Lower lobe of right lung (tissue), 2 donors: Measurements from ENCODE around the gene MPPE1. TPM values are rescaled to one million over a fixed set of nuclear protein-coding genes. Genes with fewer than 3 reads are reported as not detected.
"Not testable (repeated sequence)": the region's sequence is repeated elsewhere in the genome, so short reads cannot be mapped to it uniquely, and the experiment has no call there.

Experiments used
- ATAC-seq, 2 donors: fragments of 200-7000 bp; cut with Tn5 transposase; one replicate each; pipeline ENCODE4 v1.9.1; 2020 to 2022; ENCODE audit warnings: mild to moderate bottlenecking in 2 of 2, moderate library complexity in 2 of 2
- DNase-seq: peaks from one replicate; pipeline ENCODE4 v3.0.0-alpha.2; 2020
- H3K27ac ChIP-seq: fragments of 200-600 bp; one replicate; pipeline ENCODE4 v1.8.0; 2022
- H3K27me3 ChIP-seq: fragments of 200-600 bp; one replicate; pipeline ENCODE4 v1.8.0; 2022; ENCODE audit warnings: low read depth
- H3K36me3 ChIP-seq: fragments of 200-600 bp; one replicate; pipeline ENCODE4 v1.8.0; 2022; ENCODE audit warnings: mild to moderate bottlenecking
- H3K4me1 ChIP-seq: fragments of 200-600 bp; one replicate; pipeline ENCODE4 v1.8.0; 2022
- H3K4me3 ChIP-seq: fragments of 200-600 bp; one replicate; pipeline ENCODE4 v1.8.0; 2022; ENCODE audit warnings: mild to moderate bottlenecking
- H3K9me3 ChIP-seq: fragments of 200-600 bp; one replicate; pipeline ENCODE4 v1.8.0; 2022
- intact Hi-C: fragments of 100-400 bp; cut with DNase I; formaldehyde crosslinking; loops from one replicate; pipeline ENCODE4 v1.11.0; 2022
- total RNA-seq: library from RNA; stranded (reverse); fragmentation: NEBNext Ultra II Directional; extraction: Animal tissue kit (Norgen Biotek cat#: 25700); gene quantifications from one replicate; pipeline ENCODE4 v1.2.1, GENCODE V29; 2021
- TF ChIP-seq, protein P1 (sequence below): fragments of 200-600 bp; IDR thresholded peaks from one replicate; pipeline ENCODE4 v1.8.0; 2022; ENCODE audit warnings: antibody characterized with exemption, mild to moderate bottlenecking
- donor health status: DM: no; HTN: yes; CAD: no; lungs with severe emphysema.

MPPE1 gene
- total RNA-seq, 1 donor from 2014 or later, result 62.1 TPM

DNA sequence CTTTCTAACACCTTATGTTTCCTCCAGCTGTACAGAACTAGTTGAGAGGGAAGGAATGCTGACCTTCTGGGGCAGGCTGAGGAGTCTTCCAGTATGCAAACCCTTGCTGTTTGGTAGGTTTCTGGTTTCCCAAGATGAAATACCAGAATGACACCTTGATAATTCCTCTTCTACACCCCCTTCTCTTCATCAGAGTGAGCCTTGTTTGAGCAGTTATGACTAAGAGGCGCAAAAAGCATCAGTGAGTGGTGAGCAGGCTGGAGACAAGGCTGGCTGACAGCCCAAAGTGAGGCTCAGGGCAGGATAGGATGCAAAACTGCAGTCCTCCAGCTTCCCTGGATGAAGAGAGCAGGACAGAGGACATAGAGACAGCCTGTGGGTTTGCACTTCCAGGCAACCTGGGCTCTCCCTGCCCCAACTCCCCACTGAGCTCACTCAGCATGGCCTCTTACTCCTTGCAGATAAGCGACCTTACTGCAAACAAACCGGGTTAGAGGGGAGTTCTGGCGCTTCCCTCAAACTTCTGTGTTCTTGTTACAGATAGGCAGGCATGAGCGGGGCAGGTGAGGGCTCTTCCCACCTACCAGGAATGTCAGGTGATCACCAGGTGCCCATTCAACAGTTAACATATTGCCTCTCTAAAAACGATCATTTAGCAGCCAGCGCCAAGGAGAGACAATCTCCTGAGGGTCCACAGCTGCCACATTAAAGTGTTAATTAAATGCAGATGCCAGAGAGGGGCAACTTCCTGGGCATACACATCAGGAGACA lies 5.4 kb downstream of the MPPE1 start:
- Histone ChIP-seq H3K27ac (no peak overlapping the region), H3K4me3 (no peak overlapping the region), H3K36me3 (peaks cover 66% of the 10 kb centered on the region), H3K4me1 (peaks cover 14% of the 10 kb centered on the region), H3K27me3 (no peaks in the 10 kb centered on the region), H3K9me3 (no peaks in the 10 kb centered on the region)
- TF ChIP-seq, protein P1, sequence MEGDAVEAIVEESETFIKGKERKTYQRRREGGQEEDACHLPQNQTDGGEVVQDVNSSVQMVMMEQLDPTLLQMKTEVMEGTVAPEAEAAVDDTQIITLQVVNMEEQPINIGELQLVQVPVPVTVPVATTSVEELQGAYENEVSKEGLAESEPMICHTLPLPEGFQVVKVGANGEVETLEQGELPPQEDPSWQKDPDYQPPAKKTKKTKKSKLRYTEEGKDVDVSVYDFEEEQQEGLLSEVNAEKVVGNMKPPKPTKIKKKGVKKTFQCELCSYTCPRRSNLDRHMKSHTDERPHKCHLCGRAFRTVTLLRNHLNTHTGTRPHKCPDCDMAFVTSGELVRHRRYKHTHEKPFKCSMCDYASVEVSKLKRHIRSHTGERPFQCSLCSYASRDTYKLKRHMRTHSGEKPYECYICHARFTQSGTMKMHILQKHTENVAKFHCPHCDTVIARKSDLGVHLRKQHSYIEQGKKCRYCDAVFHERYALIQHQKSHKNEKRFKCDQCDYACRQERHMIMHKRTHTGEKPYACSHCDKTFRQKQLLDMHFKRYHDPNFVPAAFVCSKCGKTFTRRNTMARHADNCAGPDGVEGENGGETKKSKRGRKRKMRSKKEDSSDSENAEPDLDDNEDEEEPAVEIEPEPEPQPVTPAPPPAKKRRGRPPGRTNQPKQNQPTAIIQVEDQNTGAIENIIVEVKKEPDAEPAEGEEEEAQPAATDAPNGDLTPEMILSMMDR, result no peak
- ATAC-seq (peak in 1 of 2 donors; percentile 22), DNase-seq (no peak)
- intact Hi-C loops, result no loop called here

DNA sequence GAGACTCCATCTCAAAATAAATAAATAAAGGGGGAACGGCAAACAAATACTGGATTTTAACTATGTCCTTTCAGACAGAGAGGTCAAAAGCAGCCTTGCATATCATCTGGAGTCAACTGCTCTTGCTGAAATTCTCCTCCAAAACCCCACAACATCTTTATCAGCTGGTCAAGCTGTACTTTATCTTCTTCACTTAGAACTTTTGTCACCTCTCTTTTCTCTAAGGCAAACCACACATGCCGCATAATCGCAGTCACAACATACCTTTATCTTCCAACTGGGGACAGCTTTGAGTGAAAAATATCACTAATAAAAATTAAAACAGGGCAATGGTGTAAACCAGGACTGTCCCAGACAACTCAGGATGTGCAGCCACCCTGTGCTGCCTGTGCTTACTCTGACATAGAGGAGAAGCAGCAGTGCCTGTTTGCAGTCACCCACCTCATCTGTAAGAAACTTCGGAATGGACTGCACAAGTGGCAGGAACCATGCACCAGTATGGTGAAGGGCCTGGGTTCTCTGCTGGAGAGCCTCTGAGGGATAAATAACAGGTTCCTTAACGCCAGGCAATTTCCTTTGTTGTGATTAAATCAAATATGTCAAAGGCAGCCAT lies 6.2 kb downstream of the MPPE1 start:
- DNase-seq (no peak), ATAC-seq (no peak)
- Histone ChIP-seq H3K27me3 (no peaks in the 10 kb centered on the region), H3K4me3 (no peak overlapping the region), H3K27ac (no peak overlapping the region), H3K9me3 (no peaks in the 10 kb centered on the region), H3K36me3 (peaks cover 71% of the 10 kb centered on the region), H3K4me1 (peaks cover 6% of the 10 kb centered on the region)
- TF ChIP-seq, protein P1, result no peak
- intact Hi-C loops, result no loop called here

DNA sequence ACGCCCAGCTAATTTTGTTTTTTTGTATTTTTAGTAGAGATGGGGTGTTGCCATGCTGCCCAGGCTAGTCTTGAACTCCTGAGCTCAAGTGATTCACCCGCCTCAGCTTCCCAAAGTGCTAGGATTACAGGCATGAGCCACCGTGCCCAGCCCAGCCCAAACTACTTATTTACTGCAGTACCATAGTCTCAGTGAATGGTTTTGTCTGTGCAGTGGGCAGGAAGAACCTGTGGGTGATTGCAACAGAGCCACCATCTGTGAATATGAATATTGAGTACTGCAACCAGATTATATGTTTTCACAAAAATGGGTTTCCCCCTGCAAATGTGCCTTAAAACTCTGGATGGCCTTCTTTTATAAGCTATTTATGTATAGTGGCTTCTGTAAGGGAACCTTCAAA lies 9.1 kb downstream of the MPPE1 start:
- H3K27me3 ChIP-seq, result no peaks in the 10 kb centered on the region
- no peaks in the 10 kb centered on the region for H3K9me3 ChIP-seq
- TF ChIP-seq, protein P1, result no peak
- H3K4me1 ChIP-seq, result peaks cover 6% of the 10 kb centered on the region
- no peak overlapping the region for H3K27ac ChIP-seq
- DNase-seq (no peak), ATAC-seq (no peak)
- H3K4me3 ChIP-seq, result no peak overlapping the region
- intact Hi-C loops, result no loop called here
- peaks cover 80% of the 10 kb centered on the region for H3K36me3 ChIP-seq

DNA sequence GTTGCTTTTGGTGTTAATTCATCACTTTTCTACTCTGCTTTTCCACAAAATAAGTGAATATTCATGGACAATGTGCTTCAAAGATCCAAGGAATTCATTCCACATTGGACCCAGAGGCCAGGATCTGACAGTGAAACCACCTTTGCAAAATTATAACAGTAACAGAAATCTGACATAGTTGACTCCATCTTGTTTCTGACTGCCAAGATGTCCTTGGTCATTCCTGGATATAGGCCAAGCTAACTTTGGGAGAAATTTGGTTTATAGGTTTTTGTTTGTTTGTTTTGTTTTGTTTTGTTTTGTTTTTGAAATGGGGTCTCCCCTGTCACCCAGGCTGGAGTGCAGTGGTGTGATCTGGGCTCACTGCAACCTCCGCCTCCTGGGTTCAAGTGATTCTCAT lies 10.3 kb downstream of the MPPE1 start:
- Histone ChIP-seq H3K4me1 (peaks cover 6% of the 10 kb centered on the region), H3K9me3 (no peaks in the 10 kb centered on the region), H3K4me3 (no peak overlapping the region), H3K27ac (no peak overlapping the region), H3K27me3 (no peaks in the 10 kb centered on the region), H3K36me3 (peaks cover 67% of the 10 kb centered on the region)
- DNase-seq, result no peak
- no peak for ATAC-seq
- TF ChIP-seq, protein P1, result no peak
- intact Hi-C loops, result no loop called here

DNA sequence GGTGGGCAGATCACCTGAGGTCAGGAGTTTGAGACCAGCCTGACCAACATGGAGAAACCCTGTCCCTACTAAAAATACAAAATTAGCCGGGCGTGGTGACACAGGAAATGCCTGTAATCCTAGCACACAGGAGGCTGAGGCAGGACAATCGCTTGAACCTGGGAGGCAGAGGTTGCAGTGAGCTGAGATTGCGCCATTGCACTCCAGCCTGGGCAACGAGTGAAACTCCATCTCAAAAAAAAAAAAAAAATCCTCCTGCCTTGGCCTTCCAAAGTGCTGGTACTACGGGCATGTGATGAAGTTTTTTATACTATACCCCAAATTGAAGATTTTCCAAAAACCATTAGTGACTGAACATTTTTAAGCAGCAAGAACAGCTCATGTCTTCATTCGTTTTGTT lies 15.7 kb downstream of the MPPE1 start:
- ATAC-seq, H3K27me3 ChIP-seq, H3K4me3 ChIP-seq, H3K4me1 ChIP-seq, H3K27ac ChIP-seq, H3K9me3 ChIP-seq, DNase-seq, intact Hi-C loops: not testable (repeated sequence)
- H3K36me3 ChIP-seq, result peaks cover 73% of the 10 kb centered on the region

DNA sequence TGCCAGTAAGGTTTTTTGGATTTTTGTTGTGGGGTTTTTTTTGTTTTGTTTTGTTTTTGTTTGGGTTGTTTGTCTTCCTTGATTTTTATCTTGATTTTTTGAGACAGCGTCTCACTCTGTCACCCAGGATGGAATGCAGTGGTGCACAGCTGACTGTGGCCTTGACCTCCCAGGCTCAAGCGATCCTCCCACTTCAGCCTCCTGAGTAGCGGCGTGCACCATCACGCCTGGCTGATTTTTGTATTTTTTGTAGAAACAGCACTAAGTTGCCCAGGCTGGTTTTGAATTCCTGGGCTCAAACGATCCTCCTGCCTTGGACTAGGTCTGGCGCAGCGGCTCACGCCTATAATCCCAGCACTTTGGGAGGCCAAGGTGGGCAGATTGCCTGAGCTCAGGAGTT lies 16.4 kb downstream of the MPPE1 start:
- H3K9me3 ChIP-seq, result no peaks in the 10 kb centered on the region
- no peak for DNase-seq
- peaks cover 75% of the 10 kb centered on the region for H3K36me3 ChIP-seq
- no peaks in the 10 kb centered on the region for H3K27me3 ChIP-seq
- intact Hi-C loops, result no loop called here
- H3K27ac ChIP-seq, result no peak overlapping the region
- no peak for ATAC-seq
- peaks cover 6% of the 10 kb centered on the region for H3K4me1 ChIP-seq
- TF ChIP-seq, protein P1, result no peak
- H3K4me3 ChIP-seq, result no peak overlapping the region
